Measurements from ENCODE around the gene MAOB. TPM values are rescaled to one million over a fixed set of nuclear protein-coding genes. Genes with fewer than 3 reads are reported as not detected.

Gene MAOB
- total RNA-seq, 4 donors from 2014 or later: 1.9 to 4.5 (median 2.1) TPM

GRCh38 chrX:43735534-43735933 is 146.7 kb downstream of the MAOB start:
- H3K27ac ChIP-seq: no peak overlapping the region
- H3K4me1 ChIP-seq: no peaks in the 10 kb centered on the region
- peaks cover 23% of the 10 kb centered on the region for H3K36me3 ChIP-seq
- H3K27me3 ChIP-seq: no peaks in the 10 kb centered on the region
- TF ChIP-seq POLR2A (IDR thresholded peaks at IDR 0.05) (no peak), EP300 (IDR thresholded peaks at IDR 0.05) (no peak), POLR2AphosphoS5 (IDR thresholded peaks at IDR 0.05) (no peak), CTCF (IDR thresholded peaks at IDR 0.05) (no peak)
- no peak overlapping the region for H3K4me3 ChIP-seq
- no peaks in the 10 kb centered on the region for H3K9me3 ChIP-seq
- WGBS: 77% methylated on average over 6 of the region's 6 CpGs
- DNase-seq (ENCODE audit: low spot score in 2 of 2): no peak

- no peak overlapping the region for H3K27ac ChIP-seq
Measured at GRCh38 chrX:43734444-43734843, 147.8 kb downstream of the MAOB start.

GRCh38 chrX:43733699-43734098 is 148.6 kb downstream of the MAOB start:
- no peak for DNase-seq (ENCODE audit: low spot score in 2 of 2)
- Histone ChIP-seq H3K9me3 (no peaks in the 10 kb centered on the region), H3K27me3 (no peaks in the 10 kb centered on the region), H3K4me1 (no peaks in the 10 kb centered on the region), H3K27ac (no peak overlapping the region), H3K4me3 (no peak overlapping the region), H3K36me3 (peaks cover 23% of the 10 kb centered on the region)
- no peak for TF ChIP-seq POLR2AphosphoS5 (IDR thresholded peaks at IDR 0.05)
- no peak for TF ChIP-seq CTCF (IDR thresholded peaks at IDR 0.05)
- TF ChIP-seq EP300 (IDR thresholded peaks at IDR 0.05): no peak
- TF ChIP-seq POLR2A (IDR thresholded peaks at IDR 0.05): no peak
- WGBS: 97% methylated on average over 1 of the region's 1 CpG

More at GRCh38 chrX:43734444-43734843, 147.8 kb downstream of the MAOB start:
- Histone ChIP-seq H3K36me3 (peaks cover 23% of the 10 kb centered on the region), H3K9me3 (no peaks in the 10 kb centered on the region), H3K27me3 (no peaks in the 10 kb centered on the region), H3K4me3 (no peak overlapping the region), H3K4me1 (no peaks in the 10 kb centered on the region)
- TF ChIP-seq CTCF (IDR thresholded peaks at IDR 0.05): no peak
- TF ChIP-seq POLR2AphosphoS5 (IDR thresholded peaks at IDR 0.05): no peak
- TF ChIP-seq EP300 (IDR thresholded peaks at IDR 0.05): no peak
- TF ChIP-seq POLR2A (IDR thresholded peaks at IDR 0.05): no peak
- 57% methylated on average over 1 of the region's 1 CpG for WGBS
- DNase-seq (ENCODE audit: low spot score in 2 of 2): no peak

GRCh38 chrX:43731086-43731485 is 151.2 kb downstream of the MAOB start:
- Histone ChIP-seq H3K36me3 (peaks cover 23% of the 10 kb centered on the region), H3K27ac (no peak overlapping the region), H3K9me3 (no peaks in the 10 kb centered on the region), H3K4me3 (no peak overlapping the region), H3K4me1 (no peaks in the 10 kb centered on the region), H3K27me3 (no peaks in the 10 kb centered on the region)
- 86% methylated on average over 7 of the region's 7 CpGs for WGBS
- TF ChIP-seq EP300 (IDR thresholded peaks at IDR 0.05) (no peak), CTCF (IDR thresholded peaks at IDR 0.05) (no peak), POLR2AphosphoS5 (IDR thresholded peaks at IDR 0.05) (no peak), POLR2A (IDR thresholded peaks at IDR 0.05) (no peak)
- no peak for DNase-seq (ENCODE audit: low spot score in 2 of 2)

- Histone ChIP-seq H3K9me3 (no peaks in the 10 kb centered on the region), H3K4me1 (no peaks in the 10 kb centered on the region), H3K36me3 (peaks cover 23% of the 10 kb centered on the region), H3K27ac (no peak overlapping the region), H3K4me3 (no peak overlapping the region), H3K27me3 (no peaks in the 10 kb centered on the region)
- no peak for TF ChIP-seq CTCF (IDR thresholded peaks at IDR 0.05)
- TF ChIP-seq POLR2AphosphoS5 (IDR thresholded peaks at IDR 0.05): no peak
- no peak for TF ChIP-seq POLR2A (IDR thresholded peaks at IDR 0.05)
- no peak for TF ChIP-seq EP300 (IDR thresholded peaks at IDR 0.05)
- 96% methylated on average over 1 of the region's 1 CpG for WGBS
- DNase-seq (ENCODE audit: low spot score in 2 of 2): no peak
Measured at GRCh38 chrX:43728966-43729365, 153.3 kb downstream of the MAOB start.
